A673 (cell line): ENCODE results near the gene IDE. TPM values are rescaled to one million over a fixed set of nuclear protein-coding genes. Genes with fewer than 3 reads are reported as not detected.

Experiments used
- BruUV-seq: library from RNA; stranded (reverse); fragments of 400-500 nt; replicated peaks from 2 replicates; lab custom pipeline; 2021; lab: Mats Ljungman, UMichigan
- CTCF ChIA-PET: fragments of 300-600 bp; sonication (Branson Sonifier 250); formaldehyde crosslinking; loops from one replicate; lab custom pipeline; 2022; ENCODE audit warnings: antibody characterized with exemption; lab: Charles Lee
- POLR2A ChIA-PET: fragments of 300-600 bp; sonication (Branson Sonifier 250); formaldehyde crosslinking; loops from one replicate; lab custom pipeline; 2022; ENCODE audit warnings: antibody characterized with exemption; ENCODE audit not compliant: low non-redundant PET; lab: Charles Lee
- DNase-seq: peaks from one replicate; pipeline ENCODE4 v3.0.0-alpha.2; 2015; ENCODE audit warnings: low spot score
- H3K27ac ChIP-seq: fragments of 200-600 bp; sonication (generic); 2 replicates; pipeline ENCODE4 v1.5.1; 2016; ENCODE audit warnings: mixed run types, low read depth, mild to moderate bottlenecking, mixed read lengths, antibody characterized with exemption, low read length; ENCODE audit not compliant: poor library complexity, severe bottlenecking
- H3K27me3 ChIP-seq: fragments of 200-600 bp; sonication (generic); replicated peaks from 2 replicates; pipeline ENCODE4 v1.6.1; 2017; ENCODE audit warnings: mixed run types, low read depth, mild to moderate bottlenecking, mixed read lengths, antibody characterized with exemption, low read length; ENCODE audit not compliant: insufficient read depth, poor library complexity
- H3K36me3 ChIP-seq: fragments of 200-600 bp; sonication (generic); 2 replicates; pipeline ENCODE4 v1.6.1; 2016; ENCODE audit warnings: mixed run types, mild to moderate bottlenecking, mixed read lengths, antibody characterized with exemption, low read length; ENCODE audit not compliant: insufficient read depth, poor library complexity, severe bottlenecking
- H3K4me1 ChIP-seq: fragments of 200-600 bp; sonication (generic); 2 replicates; pipeline ENCODE4 v1.6.1; 2017; ENCODE audit warnings: mixed run types, mild to moderate bottlenecking, mixed read lengths, antibody characterized with exemption, low read length; ENCODE audit not compliant: insufficient read depth, poor library complexity, severe bottlenecking
- H3K4me3 ChIP-seq: fragments of 200-600 bp; sonication (generic); 2 replicates; pipeline ENCODE4 v1.5.1; 2016; ENCODE audit warnings: low read depth, mixed run types, mild to moderate bottlenecking, mixed read lengths, low read length; ENCODE audit not compliant: poor library complexity, severe bottlenecking
- H3K9me3 ChIP-seq: fragments of 200-600 bp; sonication (generic); 2 replicates; pipeline ENCODE4 v1.6.1; 2016; ENCODE audit warnings: mixed run types, low read depth, mild to moderate bottlenecking, mixed read lengths, antibody characterized with exemption, low read length; ENCODE audit not compliant: poor library complexity, severe bottlenecking
- EZH2 ChIP-seq: fragments of 200-600 bp; sonication (generic); IDR thresholded peaks from 2 replicates; pipeline ENCODE4 v1.6.1; 2017; ENCODE audit warnings: borderline replicate concordance, low read depth, mild to moderate bottlenecking, mixed read lengths, antibody characterized with exemption, low read length; ENCODE audit not compliant: poor library complexity, severe bottlenecking
- intact Hi-C: fragments of 100-400 bp; cut with micrococcal nuclease; formaldehyde crosslinking; loops from one replicate; pipeline ENCODE4 v1.10.0; 2022; ENCODE audit not compliant: unreplicated experiment
- total RNA-seq: library from RNA; stranded (reverse); gene quantifications from 2 replicates; pipeline ENCODE4 v1.2.3, GENCODE V29; 2021
- TF ChIP-seq, protein P1 (sequence below): fragments of 300-800, 200-600 bp; sonication (generic); conservative IDR thresholded peaks from 2 replicates; pipeline ENCODE4 v1.5.1; 2017; ENCODE audit warnings: low read depth, mild to moderate bottlenecking, antibody characterized with exemption, low read length, moderate library complexity, mixed read lengths

IDE gene
- total RNA-seq, 1 experiment from 2014 or later, result 87.8 TPM

DNA sequence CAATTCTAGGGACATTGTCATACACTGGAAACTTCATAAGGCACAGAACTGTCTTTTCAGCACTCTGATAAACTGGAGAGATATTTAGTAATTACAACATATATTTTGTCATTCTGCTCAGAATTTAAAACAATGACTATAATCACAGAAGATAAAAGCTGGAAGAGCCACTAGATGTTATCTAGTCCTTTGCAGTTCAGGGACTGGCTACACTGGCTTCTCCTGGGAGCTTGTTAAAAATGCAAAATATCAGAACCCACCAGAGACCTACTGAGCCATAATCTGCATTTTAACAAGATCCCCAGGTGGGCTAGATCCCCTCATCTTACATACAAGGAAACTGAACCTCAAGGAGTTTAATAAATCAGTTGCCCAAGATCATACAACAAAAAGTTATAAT is 32.3 kb downstream of the IDE start:
- BruUV-seq, result no TSS peak
- intact Hi-C loops, result no loop called here
- Histone ChIP-seq H3K27ac (no peak overlapping the region), H3K4me1 (peaks cover 13% of the 10 kb centered on the region), H3K36me3 (peaks cover 5% of the 10 kb centered on the region), H3K4me3 (no peak overlapping the region), H3K27me3 (no peaks in the 10 kb centered on the region), H3K9me3 (no peaks in the 10 kb centered on the region)
- ChIA-PET POLR2A (no interaction called here), CTCF (no interaction called here)
- TF ChIP-seq EZH2, result no peak
- TF ChIP-seq, protein P1, sequence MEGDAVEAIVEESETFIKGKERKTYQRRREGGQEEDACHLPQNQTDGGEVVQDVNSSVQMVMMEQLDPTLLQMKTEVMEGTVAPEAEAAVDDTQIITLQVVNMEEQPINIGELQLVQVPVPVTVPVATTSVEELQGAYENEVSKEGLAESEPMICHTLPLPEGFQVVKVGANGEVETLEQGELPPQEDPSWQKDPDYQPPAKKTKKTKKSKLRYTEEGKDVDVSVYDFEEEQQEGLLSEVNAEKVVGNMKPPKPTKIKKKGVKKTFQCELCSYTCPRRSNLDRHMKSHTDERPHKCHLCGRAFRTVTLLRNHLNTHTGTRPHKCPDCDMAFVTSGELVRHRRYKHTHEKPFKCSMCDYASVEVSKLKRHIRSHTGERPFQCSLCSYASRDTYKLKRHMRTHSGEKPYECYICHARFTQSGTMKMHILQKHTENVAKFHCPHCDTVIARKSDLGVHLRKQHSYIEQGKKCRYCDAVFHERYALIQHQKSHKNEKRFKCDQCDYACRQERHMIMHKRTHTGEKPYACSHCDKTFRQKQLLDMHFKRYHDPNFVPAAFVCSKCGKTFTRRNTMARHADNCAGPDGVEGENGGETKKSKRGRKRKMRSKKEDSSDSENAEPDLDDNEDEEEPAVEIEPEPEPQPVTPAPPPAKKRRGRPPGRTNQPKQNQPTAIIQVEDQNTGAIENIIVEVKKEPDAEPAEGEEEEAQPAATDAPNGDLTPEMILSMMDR, result no peak
- DNase-seq, result no peak

DNA sequence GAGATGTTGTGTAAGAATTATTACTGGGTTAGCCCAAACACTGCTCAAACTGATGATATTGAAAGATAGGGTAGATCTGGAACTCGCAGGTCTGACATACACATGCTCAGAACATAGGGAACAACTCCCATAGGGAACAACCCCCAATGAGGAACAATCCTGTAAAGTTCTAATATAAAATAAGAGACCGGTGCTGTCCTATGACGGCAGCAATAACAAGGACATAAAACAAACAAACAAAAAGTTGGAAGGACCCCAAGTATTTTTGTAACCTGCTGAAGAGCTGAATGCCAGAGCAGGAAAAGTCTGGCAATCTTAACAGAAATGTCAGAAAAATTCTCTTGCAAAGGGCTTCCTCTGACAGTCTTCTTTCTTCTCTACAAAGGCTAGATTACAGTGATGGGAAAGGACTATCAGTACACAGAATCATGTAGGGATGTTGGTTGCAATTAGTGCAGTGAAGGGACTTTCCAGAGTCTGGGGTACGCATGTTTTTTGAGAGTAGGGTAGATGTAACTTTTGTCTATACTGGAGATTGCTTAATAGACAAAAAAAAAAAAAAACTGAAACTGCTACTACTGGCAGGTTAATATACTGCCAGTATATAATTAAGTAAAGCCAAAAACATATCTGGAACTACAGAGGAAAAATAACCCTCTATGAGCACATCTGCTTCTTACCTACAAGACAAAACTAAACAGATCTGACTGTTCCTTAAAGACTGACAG is 35.5 kb downstream of the IDE start:
- no peaks in the 10 kb centered on the region for H3K27me3 ChIP-seq
- intact Hi-C loops, result no loop called here
- ChIA-PET POLR2A (no interaction called here), CTCF (no interaction called here)
- H3K4me1 ChIP-seq, result peaks cover 5% of the 10 kb centered on the region
- no peak for DNase-seq
- no peak overlapping the region for H3K4me3 ChIP-seq
- BruUV-seq, result no TSS peak
- no peaks in the 10 kb centered on the region for H3K9me3 ChIP-seq
- peaks cover 19% of the 10 kb centered on the region for H3K36me3 ChIP-seq
- no peak overlapping the region for H3K27ac ChIP-seq
- TF ChIP-seq, protein P1, result no peak
- no peak for TF ChIP-seq EZH2

DNA sequence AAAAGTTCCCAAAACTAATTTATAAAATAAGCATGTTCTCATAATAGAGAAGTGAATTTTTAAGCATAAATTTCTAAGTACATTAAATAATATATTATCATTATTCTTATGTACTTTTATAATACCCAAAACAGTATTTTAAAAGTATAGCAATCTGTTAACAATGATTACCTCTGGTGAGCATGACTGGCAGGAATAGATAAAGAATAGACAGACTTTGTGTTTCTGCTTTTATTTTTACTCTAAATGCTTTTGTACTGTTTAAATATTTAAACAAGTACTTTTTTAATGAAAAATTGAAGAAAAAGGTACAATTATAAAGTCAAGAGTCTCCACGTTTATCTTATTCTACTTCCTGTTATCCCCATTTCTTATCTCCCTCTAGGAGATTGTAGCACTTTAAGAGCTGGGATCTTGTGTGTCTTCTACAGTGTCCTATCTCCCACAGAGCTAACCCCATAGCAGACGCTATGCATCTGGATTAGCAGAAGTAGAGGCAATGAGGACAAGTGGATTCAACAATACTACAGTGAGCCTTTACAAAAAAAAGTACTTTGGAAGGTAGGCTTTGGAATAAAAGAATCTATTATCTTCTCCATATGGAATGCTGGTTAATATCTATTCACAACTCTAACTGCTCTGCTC is 42.9 kb downstream of the IDE start:
- intact Hi-C loops, result no loop called here
- no peaks in the 10 kb centered on the region for H3K27me3 ChIP-seq
- H3K27ac ChIP-seq, result no peak overlapping the region
- TF ChIP-seq, protein P1, result no peak
- TF ChIP-seq EZH2, result no peak
- no peak for DNase-seq
- H3K36me3 ChIP-seq, result peaks cover 29% of the 10 kb centered on the region
- H3K4me1 ChIP-seq, result no peaks in the 10 kb centered on the region
- ChIA-PET CTCF (no interaction called here), POLR2A (no interaction called here)
- no peaks in the 10 kb centered on the region for H3K9me3 ChIP-seq
- no peak overlapping the region for H3K4me3 ChIP-seq
- no TSS peak for BruUV-seq
